Measurements from ENCODE around the gene USP49. TPM values are rescaled to one million over a fixed set of nuclear protein-coding genes. Genes with fewer than 3 reads are reported as not detected.
"Not testable (repeated sequence)": the region's sequence is repeated elsewhere in the genome, so short reads cannot be mapped to it uniquely, and the experiment has no call there.

Gene USP49
- 10 to 100 TPM in 1 of 4 donors, 1 to 10 TPM in 3; 2.3 to 16.5 (median 6.6) TPM for total RNA-seq

DNA sequence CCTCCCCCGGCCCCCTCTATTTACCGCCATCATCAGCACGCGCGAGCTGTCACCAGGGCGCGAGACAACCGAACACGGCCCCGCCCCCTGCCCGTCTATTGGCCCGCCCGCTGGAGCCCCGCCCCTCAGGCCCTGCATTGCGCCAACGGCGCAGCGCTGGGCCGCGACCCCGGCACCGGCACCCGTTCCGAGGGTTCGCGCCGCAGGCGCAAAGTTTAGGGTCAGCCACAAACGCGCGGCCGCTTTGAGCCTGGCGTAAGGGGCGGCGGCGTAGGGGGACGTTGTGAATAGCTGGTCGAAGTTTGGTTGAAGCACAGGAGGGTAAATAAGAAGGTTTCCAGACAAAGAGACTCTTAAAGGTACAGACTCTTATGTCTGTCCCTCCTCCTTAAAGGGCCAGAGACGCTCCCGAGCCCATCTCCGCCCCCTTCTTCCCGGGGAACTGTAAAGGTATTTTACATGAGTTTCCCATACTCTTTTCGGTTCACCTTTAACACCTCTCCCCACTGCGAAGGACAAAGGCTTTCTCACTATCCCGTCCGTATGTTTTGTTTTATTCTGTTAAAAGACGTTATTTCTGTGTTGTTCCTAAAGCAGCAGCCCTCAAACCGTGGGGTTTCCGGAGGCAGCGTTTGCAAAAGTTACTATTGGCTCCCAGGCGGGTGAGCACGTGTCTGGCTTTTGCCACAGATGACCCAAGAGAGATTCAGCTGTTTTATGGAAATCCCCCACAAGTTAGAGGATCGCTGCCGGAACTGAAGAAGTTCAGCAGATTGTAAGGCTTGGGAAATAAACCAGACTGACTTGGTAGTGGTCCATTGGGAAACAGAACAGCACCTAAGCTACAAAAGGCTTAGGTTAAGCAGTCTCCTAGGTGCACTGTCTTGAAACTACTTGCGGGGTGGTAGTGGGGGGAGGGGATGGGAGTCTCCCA, at the start of gene USP49:
Gene USP49, minus strand, starts transcription at position 76 of the 934 bp plus-strand sequence. CDS start 88,392 bp downstream, outside the sequence.
- Histone ChIP-seq H3K4me3 (peak within 1 kb of the TSS; percentile 49 to 65), H3K9me3 (no peaks in the 10 kb centered on the region), H3K27me3 (no peaks in the 10 kb centered on the region), H3K27ac (peak within 1 kb of the TSS; percentile 75 to 78), H3K36me3 (no peaks in the 10 kb centered on the region), H3K4me1 (peaks cover 0 to 4% of the 10 kb centered on the region in 2 donors)
- intact Hi-C loops (cut with DNase I; ENCODE audit: low total_unique reads) = no loop called here
- TF ChIP-seq POLR2A (IDR thresholded peaks at IDR 0.05) (peak in 1 of 2 donors; percentile 23), CTCF (IDR thresholded peaks at IDR 0.05) (no peak)
- DNase-seq = peak; percentile 86 to 88

DNA sequence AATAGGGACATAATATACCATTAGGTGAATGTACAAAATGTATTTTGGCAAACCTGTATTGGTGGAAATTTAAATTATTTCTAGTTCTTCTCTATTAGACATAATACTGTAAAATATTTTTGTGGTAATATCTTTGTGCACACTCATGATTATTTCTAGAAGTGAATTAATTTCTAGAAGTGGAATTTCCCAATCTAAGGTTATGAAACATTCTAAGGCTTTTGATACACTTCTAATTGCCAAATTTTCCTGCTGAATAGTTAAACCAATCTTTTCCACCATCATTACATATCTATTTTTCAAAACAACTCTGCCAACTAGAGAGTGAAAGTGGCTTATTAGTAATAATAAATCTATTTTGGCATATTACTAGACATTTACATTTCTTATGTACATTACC, 48.3 kb upstream of the USP49 start:
- intact Hi-C loops (cut with DNase I; ENCODE audit: low total_unique reads) = no loop called here
- no peak for TF ChIP-seq POLR2A (IDR thresholded peaks at IDR 0.05)
- DNase-seq = no peak
- peaks cover 10 to 17% of the 10 kb centered on the region in 2 donors for H3K4me1 ChIP-seq
- H3K27ac ChIP-seq = no peak overlapping the region
- H3K4me3 ChIP-seq = no peak overlapping the region
- no peaks in the 10 kb centered on the region for H3K27me3 ChIP-seq
- H3K36me3 ChIP-seq = no peaks in the 10 kb centered on the region
- H3K9me3 ChIP-seq = no peaks in the 10 kb centered on the region

- intact Hi-C loops (cut with DNase I; ENCODE audit: low total_unique reads); H3K27ac ChIP-seq; H3K4me3 ChIP-seq: not testable (repeated sequence)
Measured at GRCh38 chr6:41942882-41943281, 47.7 kb upstream of the USP49 start.

GRCh38 chr6:41942067-41942851, 47.1 kb upstream of the USP49 start:
- TF ChIP-seq POLR2A (IDR thresholded peaks at IDR 0.05) (no peak), CTCF (IDR thresholded peaks at IDR 0.05) (no peak)
- Histone ChIP-seq H3K27ac (peak overlapping the region; percentile 66), H3K36me3 (no peaks in the 10 kb centered on the region), H3K4me3 (peak overlapping the region; percentile 50 to 73), H3K9me3 (no peaks in the 10 kb centered on the region), H3K4me1 (peaks cover 10 to 24% of the 10 kb centered on the region in 2 donors), H3K27me3 (no peaks in the 10 kb centered on the region)
- intact Hi-C loops (cut with DNase I; ENCODE audit: low total_unique reads) = no loop called here
- DNase-seq = peak in 1 of 2 donors; percentile 34

More at GRCh38 chr6:41942882-41943281, 47.7 kb upstream of the USP49 start:
- not testable (repeated sequence) for DNase-seq, H3K27me3 ChIP-seq, H3K36me3 ChIP-seq, H3K9me3 ChIP-seq
- peaks cover 10 to 19% of the 10 kb centered on the region in 2 donors for H3K4me1 ChIP-seq

- Histone ChIP-seq H3K27ac (peak within 1 kb of the TSS; percentile 66 to 85), H3K9me3 (no peaks in the 10 kb centered on the region), H3K4me1 (peaks cover 10 to 24% of the 10 kb centered on the region in 2 donors), H3K36me3 (no peaks in the 10 kb centered on the region), H3K4me3 (peak within 1 kb of the TSS; percentile 50 to 73), H3K27me3 (no peaks in the 10 kb centered on the region)
- DNase-seq = peak; percentile 88 to 92
- peak in 1 of 4 experiments; percentile 3 for TF ChIP-seq CTCF (IDR thresholded peaks at IDR 0.05)
- peak; percentile 22 to 64 for TF ChIP-seq POLR2A (IDR thresholded peaks at IDR 0.05)
- intact Hi-C loops (cut with DNase I; ENCODE audit: low total_unique reads) = no loop called here
Measured at GRCh38 chr6:41941280-41942066, 46.3 kb upstream of the USP49 start, which contains the start of gene CCND3. TSS of gene CCND3 (minus strand) at chr6:41941808. CDS start at chr6:41941649, 159 bp downstream.

Data from uterus (tissue), 4 donors.